GM23248 (cell line): Measurements from ENCODE around the gene CTNND2.

Experiments used
- EZH2 ChIP-seq: fragments of 200-600 bp; sonication (generic); IDR thresholded peaks from 2 replicates; pipeline ENCODE4 v1.6.1; 2018; ENCODE audit warnings: antibody characterized with exemption, mild to moderate bottlenecking; ENCODE audit not compliant: insufficient read depth, poor library complexity, severe bottlenecking
- EZH2phosphoT487 ChIP-seq: fragments of 200-600 bp; sonication (generic); IDR thresholded peaks from 2 replicates; pipeline ENCODE4 v1.6.1; 2018; ENCODE audit warnings: antibody characterized with exemption, moderate library complexity, mild to moderate bottlenecking, low read depth; ENCODE audit not compliant: insufficient read depth

- TF ChIP-seq EZH2phosphoT487 (no peak), EZH2 (no peak)
Measured at GRCh38 chr5:11268891-11269290, 635.4 kb downstream of the CTNND2 start.
